Left cardiac atrium (tissue), 4 donors: ENCODE results near the gene MON1B. TPM values are rescaled to one million over a fixed set of nuclear protein-coding genes. Genes with fewer than 3 reads are reported as not detected.
A peak's percentile ranks its signal among the peaks of the same experiment; 100 is the strongest.

Experiments
- ATAC-seq, 2 donors: fragments of 200-7000 bp; cut with Tn5 transposase; one replicate each; pipeline ENCODE4 v1.9.1; 2020; ENCODE audit warnings: mild to moderate bottlenecking in 2 of 2, moderate library complexity in 2 of 2
- DNase-seq: peaks from one replicate; pipeline ENCODE4 v3.0.0-alpha.2; 2020
- intact Hi-C, 2 donors: fragments of 100-400 bp; cut with DNase I; formaldehyde crosslinking; loops; one replicate each; pipeline versions ENCODE4 v1.14.1 to v1.15.1; 2022 to 2023
- total RNA-seq, 2 donors: library from RNA; stranded (reverse); fragmentation: NEBNext Ultra II Directional; extraction: Animal tissue kit (Norgen Biotek cat#: 25700); gene quantifications; one replicate each; pipeline ENCODE4 v1.2.1, GENCODE V29; 2021
- donor health status: DM: no; HTN: yes; CAD: no.
- donor health status: DM: no; HTN: yes; CAD: no; lungs with severe emphysema.
- donor health status: DM: yes; HTN: yes; CAD: no.
- donor health status: Dilated cardiomyopathy.

The MON1B gene
- total RNA-seq, 2 donors from 2014 or later, result 21.2 to 25.5 TPM

DNA sequence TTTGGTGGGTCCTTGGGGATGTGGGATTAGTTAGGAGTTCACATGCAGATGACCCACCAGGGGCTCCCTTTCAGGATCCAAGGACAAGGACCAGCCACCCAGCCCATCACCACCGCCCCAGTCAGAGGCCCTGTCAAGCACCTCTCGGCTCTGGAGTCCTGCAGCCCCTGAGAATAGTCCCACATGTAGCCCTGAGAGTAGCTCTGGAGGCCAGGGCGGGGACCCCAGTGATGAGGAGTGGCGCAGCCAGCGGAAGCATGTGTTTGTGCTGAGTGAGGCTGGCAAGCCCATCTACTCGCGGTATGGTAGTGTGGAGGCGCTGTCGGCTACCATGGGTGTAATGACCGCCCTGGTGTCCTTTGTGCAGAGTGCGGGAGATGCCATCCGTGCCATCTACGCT, 2.4 kb downstream of the MON1B start:
- ATAC-seq, result no peak
- intact Hi-C loops, result no loop called here
- no peak for DNase-seq

GRCh38 chr16:77194295-77195231, 3.6 kb downstream of the MON1B start:
- ATAC-seq (no peak), DNase-seq (no peak)
- intact Hi-C loops, result no loop called here

DNA sequence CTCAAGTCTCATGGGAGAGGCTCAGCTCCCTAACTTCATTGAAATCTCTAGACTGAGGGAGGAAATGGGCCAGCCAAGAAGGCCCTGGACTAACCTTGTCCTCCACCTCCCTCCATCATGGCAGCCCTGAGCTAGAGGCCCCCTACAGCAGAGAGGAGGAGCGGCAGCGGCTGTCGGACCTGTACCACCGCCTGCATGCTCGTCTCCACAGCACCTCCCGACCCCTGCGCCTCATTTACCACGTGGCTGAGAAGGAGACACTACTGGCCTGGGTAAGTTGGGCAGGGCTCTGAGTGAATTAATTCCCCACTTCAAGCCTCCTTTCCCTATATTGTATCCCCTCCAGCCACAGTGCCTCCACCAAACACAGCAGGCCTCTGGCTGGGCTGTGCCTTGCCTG, 4.4 kb downstream of the MON1B start:
- intact Hi-C loops, result no loop called here
- ATAC-seq (no peak), DNase-seq (no peak)

- intact Hi-C loops, result no loop called here
- DNase-seq (no peak), ATAC-seq (no peak)
These were observed 6.8 kb downstream of the MON1B start for GRCh38 chr16:77197747-77198146.

DNA sequence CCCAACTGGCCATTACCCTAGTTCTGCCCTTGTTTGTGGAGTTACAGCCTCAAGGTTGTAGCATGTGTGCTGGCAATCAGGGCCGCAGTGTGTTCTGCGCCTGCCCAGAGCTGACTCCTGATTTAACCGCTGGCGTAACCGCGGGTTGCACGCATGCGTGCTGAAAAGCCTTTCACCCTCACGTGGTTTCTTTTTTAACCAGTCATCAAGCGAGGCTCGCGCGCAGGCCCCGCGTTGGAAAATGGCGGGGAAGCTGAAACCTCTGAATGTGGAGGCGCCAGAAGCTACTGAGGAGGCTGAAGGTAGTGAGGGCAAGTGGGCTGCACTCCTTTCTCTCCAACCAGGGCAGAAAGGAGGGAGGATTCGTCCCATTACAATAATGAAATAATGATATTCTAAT, 8.2 kb downstream of the MON1B start, which contains the start of gene SYCE1L:
SYCE1L (plus strand) TSS at position 198 of the 400 bp plus-strand sequence; CDS start at position 242, 44 bp downstream.
- DNase-seq (no peak), ATAC-seq (no peak)
- intact Hi-C loops, result no loop called here

GRCh38 chr16:77206533-77206932, 15.5 kb downstream of the MON1B start:
- intact Hi-C loops, result no loop called here
- ATAC-seq, result no peak
- DNase-seq, result no peak

DNA sequence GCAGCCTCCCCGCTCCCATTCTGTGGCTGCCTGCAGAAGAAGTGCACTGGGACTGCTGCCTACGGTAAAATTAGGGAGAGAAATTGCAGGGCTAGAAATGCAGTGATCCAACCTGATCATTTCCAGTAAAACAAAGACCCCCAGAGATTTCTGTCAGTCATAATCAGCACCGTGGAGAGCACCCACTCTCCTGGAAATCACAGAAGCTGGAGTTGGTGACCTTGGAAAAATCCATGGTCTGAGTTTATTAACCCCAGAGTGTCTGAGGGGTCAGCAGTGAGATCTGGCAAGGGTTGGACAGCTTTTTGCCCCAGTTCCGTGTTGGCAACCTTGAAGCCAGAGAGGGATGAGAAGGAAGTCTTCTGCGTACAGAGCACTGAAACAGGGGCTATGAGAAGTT, 16.0 kb downstream of the MON1B start:
- intact Hi-C loops, result no loop called here
- ATAC-seq, result no peak
- no peak for DNase-seq

DNA sequence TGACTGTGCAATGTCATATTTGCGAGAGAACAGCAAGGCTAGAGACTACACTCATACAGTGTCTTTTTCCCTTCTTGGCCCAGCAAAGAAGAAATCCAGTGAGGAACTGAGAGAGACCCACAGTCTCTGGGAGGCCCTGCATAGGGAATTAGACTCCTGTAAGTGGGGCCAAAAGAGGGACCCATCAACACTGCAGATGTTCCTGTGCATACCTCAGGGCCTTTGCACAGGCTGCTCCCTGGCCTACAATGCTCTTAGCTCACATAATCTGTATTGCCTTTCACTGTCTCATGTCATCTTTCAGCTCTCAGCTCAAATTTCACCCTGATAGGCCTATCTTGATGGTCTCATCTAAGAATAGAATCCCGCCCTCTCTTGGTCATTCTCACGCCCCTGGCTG, 17.4 kb downstream of the MON1B start:
- no peak for ATAC-seq
- intact Hi-C loops, result no loop called here
- no peak for DNase-seq

- intact Hi-C loops, result no loop called here
- DNase-seq (peak; percentile 67), ATAC-seq (peak; percentile 62 to 77)
These were observed 21.1 kb downstream of the MON1B start for GRCh38 chr16:77211880-77212740.

DNA sequence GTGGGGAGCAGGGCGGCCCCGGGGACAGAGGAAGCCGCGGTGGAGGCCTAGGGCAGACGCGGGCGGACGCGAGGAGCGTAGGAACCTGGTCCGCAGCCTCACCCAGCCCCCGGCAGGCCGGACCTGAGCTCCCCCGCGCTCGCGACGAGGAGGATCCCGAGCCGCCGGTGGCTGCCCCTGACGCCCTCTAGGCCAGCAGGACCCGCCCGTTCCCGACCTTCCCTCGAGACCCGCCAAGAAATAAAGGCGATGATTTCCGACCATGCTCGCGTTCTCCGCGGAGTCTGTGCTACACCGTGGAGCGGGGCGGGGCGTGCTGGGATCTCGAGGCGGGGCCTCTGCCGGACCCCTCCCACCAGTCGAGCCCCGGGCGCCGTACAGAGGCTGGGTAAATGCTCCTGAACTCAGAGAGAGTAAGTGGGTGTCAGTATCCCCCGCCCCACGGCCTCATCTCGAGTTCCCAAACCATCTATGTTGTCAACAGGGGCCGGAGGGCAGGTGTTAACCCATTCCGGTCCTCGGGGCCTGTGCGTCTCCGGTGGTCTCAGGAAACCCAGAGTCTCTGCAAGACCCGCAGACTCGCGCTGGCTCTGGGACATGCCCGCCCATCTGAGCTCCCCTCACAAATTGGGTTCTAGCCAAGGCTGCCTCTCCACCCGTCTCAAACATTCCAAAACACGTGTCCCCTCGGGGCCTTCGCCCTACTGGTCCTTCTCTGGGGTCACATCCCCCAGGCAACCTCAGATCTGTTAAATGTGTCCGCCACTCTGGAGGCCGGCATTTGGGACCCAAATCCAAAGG, 22.0 kb downstream of the MON1B start:
- ATAC-seq (peak; percentile 89 to 90), DNase-seq (peak; percentile 77)
- intact Hi-C loops, result no loop called here

DNA sequence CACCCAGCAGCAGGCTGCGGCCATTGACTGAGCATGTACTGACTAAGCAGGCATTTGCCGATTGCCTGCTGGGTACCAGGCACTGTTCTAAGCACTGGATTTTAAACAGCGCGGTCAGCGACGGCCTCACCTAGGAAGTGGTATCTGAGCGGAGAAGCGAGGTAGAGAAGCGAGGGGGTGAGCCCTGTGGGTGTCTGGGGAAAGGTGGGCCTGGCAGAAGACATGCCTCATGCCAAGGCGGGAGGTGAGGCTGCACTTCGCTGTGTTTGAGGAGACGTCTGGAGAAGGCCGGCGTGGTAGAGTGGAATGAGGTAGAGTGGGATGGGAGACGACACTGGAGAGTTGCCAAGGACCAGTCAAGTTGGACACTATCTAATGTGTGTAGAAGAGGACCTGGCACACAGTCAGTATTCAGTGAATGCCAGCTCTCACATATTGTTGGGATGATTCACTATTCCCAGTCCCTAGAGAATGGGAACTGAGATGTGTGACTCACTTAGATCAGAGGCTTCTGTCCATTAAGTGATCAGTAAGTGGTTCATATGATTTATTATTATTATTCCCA, 22.6 kb downstream of the MON1B start:
- intact Hi-C loops, result no loop called here
- ATAC-seq, result peak; percentile 58 to 80
- peak; percentile 63 for DNase-seq

- intact Hi-C loops, result no loop called here
- no peak for DNase-seq
These were observed 23.6 kb downstream of the MON1B start for GRCh38 chr16:77214411-77215138.

GRCh38 chr16:77219437-77219836, 28.4 kb downstream of the MON1B start:
- DNase-seq, result no peak
- intact Hi-C loops, result no loop called here
- ATAC-seq, result no peak

More at GRCh38 chr16:77214411-77215138, 23.6 kb downstream of the MON1B start:
- no peak for ATAC-seq

GRCh38 chr16:77220427-77220826, 29.4 kb downstream of the MON1B start:
- DNase-seq (no peak), ATAC-seq (no peak)
- intact Hi-C loops, result no loop called here

GRCh38 chr16:77221482-77221881, 30.5 kb downstream of the MON1B start:
- intact Hi-C loops, result no loop called here
- no peak for ATAC-seq

DNA sequence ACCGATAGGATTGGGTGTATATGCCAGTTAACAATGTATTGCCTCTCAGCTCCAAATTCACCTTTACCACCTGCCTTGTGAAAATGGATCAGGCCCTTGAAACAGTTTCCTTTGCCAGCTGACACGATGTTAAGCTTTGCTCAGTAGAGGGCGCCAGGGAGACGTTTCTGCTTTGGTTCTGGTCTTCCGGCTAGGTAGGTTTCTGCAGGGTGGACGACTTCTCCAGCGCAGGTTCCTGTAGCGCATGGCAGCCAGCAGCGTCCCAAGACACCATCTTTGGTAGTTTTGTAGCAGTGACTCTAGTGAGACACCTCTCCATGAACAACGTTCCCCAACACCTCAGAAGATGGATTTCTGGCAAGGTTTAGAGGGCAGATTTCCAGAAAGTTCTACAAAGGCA, 32.2 kb downstream of the MON1B start:
- intact Hi-C loops, result no loop called here
- ATAC-seq, result no peak
- no peak for DNase-seq

More at GRCh38 chr16:77221482-77221881, 30.5 kb downstream of the MON1B start:
- no peak for DNase-seq

- ATAC-seq (no peak), DNase-seq (no peak)
- intact Hi-C loops, result no loop called here
These were observed 34.2 kb downstream of the MON1B start for GRCh38 chr16:77225182-77225581.

DNA sequence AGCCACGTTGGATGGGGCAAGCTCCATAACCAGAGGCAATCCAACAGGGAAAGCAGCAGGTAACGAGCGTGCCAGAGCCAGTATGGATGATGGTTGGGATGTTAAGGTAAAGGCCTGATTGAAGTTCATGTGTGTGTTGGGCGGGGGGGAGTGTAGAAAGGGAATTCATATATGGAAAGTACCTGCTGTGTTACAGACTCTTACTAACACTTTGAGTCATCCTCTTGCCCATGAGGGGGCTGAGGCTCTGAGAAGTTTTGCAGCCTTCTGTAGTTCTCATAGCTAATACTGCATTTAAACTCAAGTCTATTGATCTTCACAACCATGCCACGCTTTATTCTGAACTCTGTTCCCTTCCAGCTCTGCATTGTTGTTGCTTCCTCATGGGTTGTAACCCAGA, 36.8 kb downstream of the MON1B start:
- ATAC-seq (no peak), DNase-seq (no peak)
- intact Hi-C loops, result no loop called here
